T-helper 1 cell treated with Interleukin-12 subunit alpha and Interleukin-12 subunit beta and Interleukin-4 antibody, amounts not matched to agents 30 ng/mL and 1 ng/mL, for 36 hours (primary cell): Measurements from ENCODE around the gene SPRED3. TPM values are rescaled to one million over a fixed set of nuclear protein-coding genes. Genes with fewer than 3 reads are reported as not detected.

Source experiments
- intact Hi-C: fragments of 100-400 bp; cut with micrococcal nuclease; formaldehyde crosslinking; loops from one replicate; pipeline ENCODE4 v1.15.1; 2024
- total RNA-seq: library from RNA; stranded (reverse); gene quantifications from 2 replicates; pipeline ENCODE4 v1.2.3, GENCODE V29; 2022

SPRED3 gene
- total RNA-seq = 2.0 and 2.1 TPM in 2 replicates

- intact Hi-C loops = loop anchor here (1.0 to 5.0 kb wide), 7 partner anchors 14 to 542 kb away; partner anchors contain the start of genes ECH1, MRPS12 and SARS2
Observed at GRCh38 chr19:38388349-38389100, at the start of gene SPRED3. SPRED3 (plus strand) TSS chr19:38388697; CDS start chr19:38390303, 1,606 bp downstream.

DNA sequence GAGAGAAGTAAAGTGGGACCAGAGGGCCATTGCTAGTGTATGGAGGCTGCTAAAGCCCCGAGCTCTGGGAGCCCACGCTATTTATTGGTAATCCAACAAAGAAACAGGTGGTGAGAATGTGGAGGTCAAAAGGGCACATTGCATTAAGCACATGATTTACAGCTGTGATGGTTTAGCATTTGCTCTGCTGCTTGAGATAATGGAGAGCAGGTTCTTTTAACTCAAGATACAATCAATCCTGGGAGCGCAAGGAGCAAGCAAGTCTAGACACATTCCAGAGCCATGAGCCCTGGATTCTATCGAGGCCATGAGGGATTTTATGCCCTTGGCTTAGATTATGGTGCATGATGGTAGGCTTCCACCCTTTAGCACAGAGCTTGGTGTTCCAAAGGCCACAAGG, 49.5 kb upstream of the SPRED3 start:
- intact Hi-C loops = loop anchor here (10.0 kb wide), 1 partner anchor 1024 kb away; no protein-coding TSS in a partner anchor

DNA sequence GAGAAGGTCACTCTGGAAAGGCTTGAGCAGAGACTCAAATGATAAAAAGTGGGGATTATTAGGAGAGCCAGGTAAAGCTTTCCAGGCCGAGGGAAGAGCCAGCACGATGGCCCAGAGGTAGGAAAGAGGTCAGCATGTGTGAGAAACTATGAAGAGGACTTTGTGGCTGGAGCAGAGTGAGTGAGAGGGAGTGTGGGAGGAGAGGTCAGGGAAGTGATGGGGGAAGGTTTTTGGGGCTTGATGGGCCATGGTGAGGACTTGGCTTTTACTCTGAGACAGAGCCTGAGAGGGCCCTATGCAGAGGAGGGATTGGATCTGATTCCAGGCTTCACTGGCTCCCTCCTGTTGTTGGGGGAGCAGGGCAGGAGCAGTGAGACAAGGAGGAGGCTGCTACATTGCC, 47.6 kb upstream of the SPRED3 start:
- intact Hi-C loops = no loop called here

GRCh38 chr19:38346837-38347236, 41.7 kb upstream of the SPRED3 start:
- intact Hi-C loops = no loop called here

DNA sequence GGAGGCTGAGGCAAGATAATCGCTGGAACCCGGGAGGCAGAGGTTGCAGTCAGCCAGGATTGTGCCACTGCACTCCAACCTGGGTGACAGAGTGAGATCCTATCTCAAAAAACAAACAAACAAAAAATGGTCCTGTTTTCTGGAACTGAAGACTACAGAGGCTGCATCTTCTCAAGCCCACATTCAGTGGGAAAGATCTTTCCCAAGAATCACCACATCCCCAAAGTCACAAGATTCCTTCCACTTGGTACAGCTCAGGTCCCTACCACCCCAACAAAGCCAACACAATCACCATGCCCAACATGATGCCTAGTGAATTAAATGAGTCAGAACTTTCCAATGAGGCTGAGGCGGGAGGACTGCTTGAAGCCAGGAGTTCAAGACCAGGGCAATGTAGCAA, 37.6 kb upstream of the SPRED3 start:
- intact Hi-C loops = no loop called here

- intact Hi-C loops = no loop called here
Observed at GRCh38 chr19:38351865-38352395, 36.6 kb upstream of the SPRED3 start.

GRCh38 chr19:38352611-38353010, 35.9 kb upstream of the SPRED3 start:
- intact Hi-C loops = no loop called here

DNA sequence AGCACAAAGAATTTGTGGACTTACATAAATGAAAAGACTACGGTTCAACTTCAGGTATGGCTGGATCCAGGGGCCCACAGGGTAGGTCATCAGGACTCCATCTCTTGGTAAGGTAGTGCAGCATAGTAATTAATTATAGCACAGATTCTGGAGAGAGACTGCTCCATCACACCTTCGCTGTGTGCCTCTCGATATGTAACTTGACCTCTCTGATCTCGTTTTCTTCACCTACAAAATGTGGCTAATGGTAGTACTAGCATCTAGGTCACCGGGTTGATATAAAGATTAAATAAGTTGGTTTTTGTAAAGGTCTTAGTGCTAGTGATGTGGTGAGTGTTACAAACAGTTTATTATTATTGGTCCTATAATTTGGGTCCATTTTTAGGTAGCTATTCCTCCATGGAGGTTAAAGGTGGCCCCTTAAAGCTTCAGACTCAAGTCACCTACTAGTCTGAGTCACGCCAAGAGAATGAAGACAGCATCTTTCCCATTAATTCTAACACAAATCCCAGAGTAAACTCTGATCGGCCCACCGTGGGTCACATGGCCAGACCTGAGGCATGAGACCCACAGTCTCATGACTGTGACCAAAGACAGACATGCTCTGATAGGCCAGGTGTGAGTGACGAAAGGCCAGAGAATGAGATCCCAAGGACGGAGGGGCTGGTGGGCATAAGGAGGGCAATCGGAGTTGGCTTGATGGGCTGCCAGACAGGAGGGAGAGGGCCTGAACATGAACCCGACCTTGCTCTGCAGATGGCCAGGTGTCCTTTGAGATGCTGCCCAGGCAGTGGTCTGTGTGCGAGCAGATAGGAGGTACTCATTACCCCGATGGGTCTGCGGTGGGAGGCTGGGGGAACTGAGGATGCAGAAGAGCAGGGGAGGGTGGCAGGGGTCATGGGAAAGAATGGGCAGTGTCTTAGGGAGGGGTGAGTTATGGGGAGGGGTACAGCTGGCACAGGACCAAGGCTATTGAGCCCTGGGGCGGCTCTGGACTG, 32.5 kb upstream of the SPRED3 start:
- intact Hi-C loops = no loop called here

DNA sequence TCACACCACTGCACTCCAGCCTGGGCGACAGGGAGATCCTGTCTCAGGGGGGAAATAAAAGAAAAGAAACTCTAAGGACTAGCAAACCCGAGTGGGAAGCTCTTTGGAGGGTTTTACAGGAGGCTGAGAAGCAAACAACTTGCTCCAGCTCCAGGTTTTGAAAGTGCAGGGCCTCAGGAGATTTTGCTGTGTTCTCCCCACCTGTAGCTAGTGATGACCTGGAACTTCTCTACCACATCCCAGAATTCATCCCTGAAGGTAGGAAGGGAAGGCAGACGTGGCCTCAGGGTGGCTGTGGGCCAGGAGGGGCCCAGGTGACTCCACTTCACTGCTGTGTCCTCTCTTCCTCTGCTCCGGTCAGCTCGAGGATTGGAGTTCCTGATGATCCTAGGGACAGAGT, 30.4 kb upstream of the SPRED3 start:
- intact Hi-C loops = no loop called here

- intact Hi-C loops = no loop called here
Observed at GRCh38 chr19:38359242-38360021, 29.1 kb upstream of the SPRED3 start.

DNA sequence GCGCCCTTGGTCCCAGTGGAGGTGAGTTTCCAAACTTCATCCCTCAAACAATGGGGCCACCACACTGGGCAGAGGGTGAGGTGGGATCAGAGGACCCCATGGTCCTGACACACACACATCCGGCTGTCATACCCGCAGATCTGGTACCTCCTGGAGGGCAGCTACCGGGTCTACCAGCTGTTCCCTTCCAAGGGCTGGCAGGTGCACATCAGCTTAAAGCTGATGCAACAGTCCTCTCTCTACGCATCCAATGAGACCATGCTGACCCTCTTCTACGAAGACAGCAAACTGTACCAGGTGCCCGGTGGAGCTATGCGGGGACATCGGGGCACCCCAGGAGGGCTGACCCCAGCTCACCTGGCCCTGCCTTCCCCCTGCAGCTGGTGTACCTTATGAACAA, 28.1 kb upstream of the SPRED3 start:
- intact Hi-C loops = no loop called here

GRCh38 chr19:38360839-38361631, 27.5 kb upstream of the SPRED3 start:
- intact Hi-C loops = loop anchor here (1.0 kb wide), 1 partner anchor 45 kb away; no protein-coding TSS in a partner anchor

- intact Hi-C loops = loop anchor here (1.0 to 2.0 kb wide), 5 partner anchors 13 to 313 kb away; partner anchors contain the start of genes GGN, PSMD8 and SPRED3
Observed at GRCh38 chr19:38361633-38362075, 26.8 kb upstream of the SPRED3 start.

DNA sequence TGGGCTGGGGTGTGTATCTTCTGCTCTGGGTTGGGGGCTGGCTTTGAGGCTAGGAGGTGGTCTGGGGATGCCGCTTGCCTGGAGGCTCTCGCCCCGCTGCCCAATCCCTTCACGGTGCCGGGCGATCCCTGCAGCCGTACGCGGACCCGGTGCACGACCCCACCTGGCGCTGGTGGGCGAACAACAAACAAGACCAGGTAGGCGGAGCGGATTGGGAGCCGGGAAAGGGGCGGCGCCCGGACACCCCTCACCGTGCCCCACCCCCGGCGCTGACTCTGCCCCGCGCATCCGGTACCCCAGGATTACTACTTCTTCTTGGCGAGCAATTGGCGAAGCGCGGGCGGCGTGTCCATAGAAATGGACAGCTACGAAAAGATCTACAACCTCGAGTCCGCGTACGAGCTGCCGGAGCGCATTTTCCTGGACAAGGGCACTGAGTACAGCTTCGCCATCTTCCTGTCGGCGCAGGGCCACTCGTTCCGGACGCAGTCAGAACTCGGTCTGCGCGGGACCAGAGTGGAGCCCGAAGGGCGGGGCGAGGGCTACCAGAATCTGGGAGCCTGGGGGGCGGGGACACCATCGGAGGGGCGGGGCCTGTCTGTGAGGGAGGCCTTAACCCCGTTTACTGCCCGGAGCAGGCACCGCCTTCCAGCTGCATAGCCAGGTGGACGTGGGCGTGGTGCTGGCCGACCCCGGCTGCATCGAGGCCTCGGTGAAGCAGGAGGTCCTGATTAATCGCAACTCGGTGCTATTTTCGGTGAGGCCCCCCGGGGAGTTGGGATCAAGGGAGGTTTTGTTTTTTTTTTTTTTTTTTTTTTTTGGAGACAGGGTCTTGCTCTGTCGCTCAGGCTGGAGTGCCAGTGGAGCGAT, 26.2 kb upstream of the SPRED3 start:
- intact Hi-C loops = loop anchor here (1.0 to 2.0 kb wide), 4 partner anchors 12 to 314 kb away; partner anchors contain the start of genes GGN, PSMD8 and SPRED3

- intact Hi-C loops = loop anchor here (1.0 to 2.0 kb wide), 4 partner anchors 11 to 314 kb away; partner anchors contain the start of genes GGN, PSMD8 and SPRED3
Observed at GRCh38 chr19:38362946-38363688, 25.4 kb upstream of the SPRED3 start.

DNA sequence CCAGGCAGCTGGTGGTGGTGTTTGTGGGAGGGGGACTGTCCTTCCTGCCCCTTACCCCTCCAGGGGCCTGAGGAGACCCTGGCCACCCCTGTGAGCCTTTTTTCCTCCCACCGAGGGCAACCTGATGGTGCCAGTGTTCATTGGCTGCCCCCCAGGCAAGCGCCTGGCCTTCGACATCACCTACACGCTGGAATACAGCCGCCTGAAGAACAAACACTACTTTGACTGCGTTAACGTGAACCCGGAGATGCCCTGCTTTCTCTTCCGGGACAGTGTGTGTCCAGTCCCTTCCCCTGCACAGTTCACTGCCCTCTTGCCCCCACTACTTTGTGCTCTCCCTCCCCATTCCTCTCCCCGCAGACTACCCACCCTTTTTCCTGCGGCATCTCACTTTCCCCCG, 21.5 kb upstream of the SPRED3 start:
- intact Hi-C loops = no loop called here

- intact Hi-C loops = no loop called here
Observed at GRCh38 chr19:38369584-38369983, 18.9 kb upstream of the SPRED3 start.

DNA sequence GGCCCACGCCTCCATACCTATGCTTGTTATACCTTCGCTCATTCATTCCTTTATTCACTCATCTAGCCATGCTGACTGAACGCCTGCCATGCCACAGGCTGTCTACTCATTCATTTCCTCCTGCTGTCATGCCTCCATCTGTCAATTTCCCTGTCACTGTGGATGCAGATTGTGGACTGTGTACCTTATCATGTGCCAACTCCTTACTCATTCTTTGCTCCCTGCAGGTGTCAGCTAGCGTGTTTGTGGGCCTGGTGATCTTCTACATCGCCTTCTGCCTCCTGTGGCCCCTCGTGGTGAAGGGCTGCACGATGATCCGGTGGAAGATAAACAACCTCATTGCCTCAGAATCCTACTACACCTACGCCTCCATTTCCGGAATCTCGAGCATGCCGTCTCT, 18.2 kb upstream of the SPRED3 start:
- intact Hi-C loops = loop anchor here (10.0 kb wide), 1 partner anchor 1065 kb away; the partner anchor contains the start of gene RPS16
